ENCODE results near the gene DAZAP1.
A peak's percentile ranks its signal among the peaks of the same experiment; 100 is the strongest.

DAZAP1 gene

GRCh38 chr19:1457892-1458291 lies 50.5 kb downstream of the DAZAP1 start:
- H2AFZ ChIP-seq (ENCODE audit: low read length) = no peak overlapping the region
- H4K8ac ChIP-seq (ENCODE audit: low read depth, low read length) = peak overlapping the region; percentile 3
- no peak overlapping the region for H3K4me3 ChIP-seq (ENCODE audit: low read length in 2 of 2)
- no peak overlapping the region for H4K91ac ChIP-seq (ENCODE audit: low read depth, low read length, poor library complexity)
- H2BK5ac ChIP-seq (ENCODE audit: low read length) = no peak overlapping the region
- H2BK15ac ChIP-seq (ENCODE audit: low read length) = no peak overlapping the region
- peaks cover 8 to 9% of the 10 kb centered on the region in 2 donors for H3K4me1 ChIP-seq (ENCODE audit: control insufficient read depth in 2 of 2, insufficient read depth in 1 of 2, low read depth in 1 of 2, low read length in 2 of 2)
- H3K4ac ChIP-seq (ENCODE audit: low read length) = no peak overlapping the region
- no peak for DNase-seq (ENCODE audit: low spot score)
- peaks cover 11% of the 10 kb centered on the region for H3K79me1 ChIP-seq (ENCODE audit: low read depth, low read length)
- no peak overlapping the region for H2BK120ac ChIP-seq (ENCODE audit: low read depth, low read length)
- H2BK12ac ChIP-seq (ENCODE audit: low read length) = no peak overlapping the region
- H3K18ac ChIP-seq (ENCODE audit: low read length) = no peak overlapping the region
- no peaks in the 10 kb centered on the region for H3K27me3 ChIP-seq (ENCODE audit: control insufficient read depth in 3 of 3, insufficient read depth in 3 of 3, low read depth in 1 of 3, low read length in 3 of 3)
- H3K9me3 ChIP-seq (replicated peaks in 1 of 2; ENCODE audit: control insufficient read depth in 2 of 2, insufficient read depth in 1 of 2, low read depth in 1 of 2, low read length in 2 of 2) = no peaks in the 10 kb centered on the region
- WGBS, 2 donors (ENCODE audit: extremely low coverage in 2 of 2, insufficient read length in 2 of 2, insufficient replicate concordance in 1 of 2) = no CpG with 5 or more reads among the region's 16 CpGs
- H3K9ac ChIP-seq (ENCODE audit: low read depth, low read length, poor library complexity) = no peak overlapping the region
- no peak overlapping the region for H3K27ac ChIP-seq (replicated peaks; ENCODE audit: low read length)
- peak overlapping the region; percentile 43 for H3K23ac ChIP-seq (ENCODE audit: low read depth, low read length, poor library complexity)
- H2AK5ac ChIP-seq (ENCODE audit: low read depth, low read length) = no peak overlapping the region
- no peak overlapping the region for H3K4me2 ChIP-seq (ENCODE audit: insufficient read depth, low read length, poor library complexity, severe bottlenecking)
- peaks cover 34 to 91% of the 10 kb centered on the region in 2 donors for H3K36me3 ChIP-seq (replicated peaks in 1 of 2; ENCODE audit: control insufficient read depth in 2 of 2, insufficient read depth in 2 of 2, low read length in 2 of 2)
- no peak overlapping the region for H3K14ac ChIP-seq (ENCODE audit: low read length)

GRCh38 chr19:1459479-1459878 lies 52.1 kb downstream of the DAZAP1 start:
- Histone ChIP-seq H3K9ac (ENCODE audit: low read depth, low read length, poor library complexity) (no peak overlapping the region), H4K8ac (ENCODE audit: low read depth, low read length) (no peak overlapping the region), H4K91ac (ENCODE audit: low read depth, low read length, poor library complexity) (no peak overlapping the region), H3K4me2 (ENCODE audit: insufficient read depth, low read length, poor library complexity, severe bottlenecking) (no peak overlapping the region), H2BK12ac (ENCODE audit: low read length) (no peak overlapping the region), H3K18ac (ENCODE audit: low read length) (no peak overlapping the region), H3K14ac (ENCODE audit: low read length) (no peak overlapping the region), H3K79me1 (ENCODE audit: low read depth, low read length) (peaks cover 10% of the 10 kb centered on the region), H3K9me3 (replicated peaks in 1 of 2; ENCODE audit: control insufficient read depth in 2 of 2, insufficient read depth in 1 of 2, low read depth in 1 of 2, low read length in 2 of 2) (no peaks in the 10 kb centered on the region), H2AK5ac (ENCODE audit: low read depth, low read length) (no peak overlapping the region), H3K23ac (ENCODE audit: low read depth, low read length, poor library complexity) (peak overlapping the region; percentile 13), H2AFZ (ENCODE audit: low read length) (no peak overlapping the region), H3K4ac (ENCODE audit: low read length) (no peak overlapping the region), H3K27ac (replicated peaks; ENCODE audit: low read length) (no peak overlapping the region), H3K4me1 (ENCODE audit: control insufficient read depth in 2 of 2, insufficient read depth in 1 of 2, low read depth in 1 of 2, low read length in 2 of 2) (no peaks in the 10 kb centered on the region), H2BK15ac (ENCODE audit: low read length) (no peak overlapping the region), H3K36me3 (replicated peaks in 1 of 2; ENCODE audit: control insufficient read depth in 2 of 2, insufficient read depth in 2 of 2, low read length in 2 of 2) (peaks cover 31 to 90% of the 10 kb centered on the region in 2 donors), H3K4me3 (ENCODE audit: low read length in 2 of 2) (no peak overlapping the region), H3K27me3 (ENCODE audit: control insufficient read depth in 3 of 3, insufficient read depth in 3 of 3, low read depth in 1 of 3, low read length in 3 of 3) (peaks cover 0 to 2% (median 0%) of the 10 kb centered on the region in 3 experiments), H2BK120ac (ENCODE audit: low read depth, low read length) (no peak overlapping the region), H2BK5ac (ENCODE audit: low read length) (no peak overlapping the region)
- no CpG with 5 or more reads among the region's 9 CpGs for WGBS, 2 donors (ENCODE audit: extremely low coverage in 2 of 2, insufficient read length in 2 of 2, insufficient replicate concordance in 1 of 2)
- no peak for DNase-seq (ENCODE audit: low spot score)

GRCh38 chr19:1460033-1460995 lies 52.9 kb downstream of the DAZAP1 start:
- no peaks in the 10 kb centered on the region for H3K4me1 ChIP-seq (ENCODE audit: control insufficient read depth in 2 of 2, insufficient read depth in 1 of 2, low read depth in 1 of 2, low read length in 2 of 2)
- H3K14ac ChIP-seq (ENCODE audit: low read length) = no peak overlapping the region
- peaks cover 33 to 89% of the 10 kb centered on the region in 2 donors for H3K36me3 ChIP-seq (replicated peaks in 1 of 2; ENCODE audit: control insufficient read depth in 2 of 2, insufficient read depth in 2 of 2, low read length in 2 of 2)
- no peak overlapping the region for H3K4me2 ChIP-seq (ENCODE audit: insufficient read depth, low read length, poor library complexity, severe bottlenecking)
- no peak overlapping the region for H2AFZ ChIP-seq (ENCODE audit: low read length)
- no peak overlapping the region for H3K18ac ChIP-seq (ENCODE audit: low read length)
- WGBS, 2 donors (ENCODE audit: extremely low coverage in 2 of 2, insufficient read length in 2 of 2, insufficient replicate concordance in 1 of 2) = no CpG with 5 or more reads among the region's 36 CpGs
- H3K23ac ChIP-seq (ENCODE audit: low read depth, low read length, poor library complexity) = no peak overlapping the region
- H3K9ac ChIP-seq (ENCODE audit: low read depth, low read length, poor library complexity) = no peak overlapping the region
- H3K79me1 ChIP-seq (ENCODE audit: low read depth, low read length) = peaks cover 11% of the 10 kb centered on the region
- no peak overlapping the region for H2BK5ac ChIP-seq (ENCODE audit: low read length)
- H4K8ac ChIP-seq (ENCODE audit: low read depth, low read length) = no peak overlapping the region
- no peak overlapping the region for H4K91ac ChIP-seq (ENCODE audit: low read depth, low read length, poor library complexity)
- DNase-seq (ENCODE audit: low spot score) = no peak
- H2BK120ac ChIP-seq (ENCODE audit: low read depth, low read length) = no peak overlapping the region
- no peak overlapping the region for H3K27ac ChIP-seq (replicated peaks; ENCODE audit: low read length)
- H2AK5ac ChIP-seq (ENCODE audit: low read depth, low read length) = no peak overlapping the region
- H3K27me3 ChIP-seq (ENCODE audit: control insufficient read depth in 3 of 3, insufficient read depth in 3 of 3, low read depth in 1 of 3, low read length in 3 of 3) = peaks cover 0 to 10% (median 3%) of the 10 kb centered on the region in 3 experiments
- H3K4ac ChIP-seq (ENCODE audit: low read length) = no peak overlapping the region
- H2BK12ac ChIP-seq (ENCODE audit: low read length) = no peak overlapping the region
- no peak overlapping the region for H2BK15ac ChIP-seq (ENCODE audit: low read length)
- peaks cover 0 to 3% of the 10 kb centered on the region in 2 donors for H3K9me3 ChIP-seq (replicated peaks in 1 of 2; ENCODE audit: control insufficient read depth in 2 of 2, insufficient read depth in 1 of 2, low read depth in 1 of 2, low read length in 2 of 2)
- H3K4me3 ChIP-seq (ENCODE audit: low read length in 2 of 2) = no peak overlapping the region

- Histone ChIP-seq H3K27ac (replicated peaks; ENCODE audit: low read length) (no peak overlapping the region), H3K4me3 (ENCODE audit: low read length in 2 of 2) (no peak overlapping the region), H4K91ac (ENCODE audit: low read depth, low read length, poor library complexity) (no peak overlapping the region), H3K4ac (ENCODE audit: low read length) (no peak overlapping the region), H3K4me2 (ENCODE audit: insufficient read depth, low read length, poor library complexity, severe bottlenecking) (no peak overlapping the region), H3K9ac (ENCODE audit: low read depth, low read length, poor library complexity) (no peak overlapping the region), H2BK15ac (ENCODE audit: low read length) (no peak overlapping the region), H3K4me1 (ENCODE audit: control insufficient read depth in 2 of 2, insufficient read depth in 1 of 2, low read depth in 1 of 2, low read length in 2 of 2) (peaks cover 0 to 3% of the 10 kb centered on the region in 2 donors), H3K9me3 (replicated peaks in 1 of 2; ENCODE audit: control insufficient read depth in 2 of 2, insufficient read depth in 1 of 2, low read depth in 1 of 2, low read length in 2 of 2) (peaks cover 0 to 7% of the 10 kb centered on the region in 2 donors), H2BK5ac (ENCODE audit: low read length) (no peak overlapping the region), H3K36me3 (replicated peaks in 1 of 2; ENCODE audit: control insufficient read depth in 2 of 2, insufficient read depth in 2 of 2, low read length in 2 of 2) (peaks cover 31 to 88% of the 10 kb centered on the region in 2 donors), H3K23ac (ENCODE audit: low read depth, low read length, poor library complexity) (no peak overlapping the region), H3K27me3 (ENCODE audit: control insufficient read depth in 3 of 3, insufficient read depth in 3 of 3, low read depth in 1 of 3, low read length in 3 of 3) (peaks cover 0 to 25% (median 18%) of the 10 kb centered on the region in 3 experiments), H2BK12ac (ENCODE audit: low read length) (no peak overlapping the region), H3K79me1 (ENCODE audit: low read depth, low read length) (peaks cover 11% of the 10 kb centered on the region), H3K18ac (ENCODE audit: low read length) (no peak overlapping the region), H2AK5ac (ENCODE audit: low read depth, low read length) (no peak overlapping the region), H2AFZ (ENCODE audit: low read length) (no peak overlapping the region), H3K14ac (ENCODE audit: low read length) (no peak overlapping the region), H4K8ac (ENCODE audit: low read depth, low read length) (no peak overlapping the region), H2BK120ac (ENCODE audit: low read depth, low read length) (no peak overlapping the region)
- no CpG with 5 or more reads among the region's 24 CpGs for WGBS, 2 donors (ENCODE audit: extremely low coverage in 2 of 2, insufficient read length in 2 of 2, insufficient replicate concordance in 1 of 2)
- no peak for DNase-seq (ENCODE audit: low spot score)
Measured at GRCh38 chr19:1461862-1462261, 54.5 kb downstream of the DAZAP1 start.
